ENCODE results near the gene COL3A1.

The COL3A1 gene

GRCh38 chr2:188974164-188974563 lies at the start of gene COL3A1:
COL3A1 (plus strand) TSS chr2:188974373; CDS start chr2:188974490, 117 bp downstream.
- DNase-seq (ENCODE audit: low read depth in 4 of 4, low spot score in 1 of 4), result no peak

DNA sequence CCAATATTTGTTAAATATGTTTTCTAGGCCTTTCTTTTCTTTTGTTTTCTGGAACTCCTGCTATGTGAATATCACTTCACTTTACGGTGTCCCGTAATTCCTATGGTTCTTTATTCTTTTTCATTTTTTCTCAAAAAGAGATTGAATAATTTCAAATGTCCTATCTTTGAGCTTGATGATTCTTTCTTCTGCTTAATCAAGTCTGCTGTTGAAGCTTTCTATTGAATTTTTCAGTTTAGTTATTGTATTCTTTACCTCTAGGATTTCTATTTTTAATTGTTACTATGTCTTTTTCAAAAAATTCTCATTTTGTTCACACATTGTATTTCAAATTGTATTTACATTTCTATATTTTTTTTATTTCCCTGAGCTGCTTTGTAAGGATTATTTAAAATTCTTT lies 45.5 kb upstream of the COL3A1 start:
- no peak for DNase-seq (ENCODE audit: low read depth in 4 of 4, low spot score in 1 of 4)

- no peak for DNase-seq (ENCODE audit: low read depth in 4 of 4, low spot score in 1 of 4)
Measured at GRCh38 chr2:188931361-188931760, 42.8 kb upstream of the COL3A1 start.

- no peak for DNase-seq (ENCODE audit: low read depth in 4 of 4, low spot score in 1 of 4)
Measured at GRCh38 chr2:188937228-188938220, 36.6 kb upstream of the COL3A1 start.

GRCh38 chr2:188940171-188940570 lies 34.0 kb upstream of the COL3A1 start:
- no peak for DNase-seq (ENCODE audit: low read depth in 4 of 4, low spot score in 1 of 4)

DNA sequence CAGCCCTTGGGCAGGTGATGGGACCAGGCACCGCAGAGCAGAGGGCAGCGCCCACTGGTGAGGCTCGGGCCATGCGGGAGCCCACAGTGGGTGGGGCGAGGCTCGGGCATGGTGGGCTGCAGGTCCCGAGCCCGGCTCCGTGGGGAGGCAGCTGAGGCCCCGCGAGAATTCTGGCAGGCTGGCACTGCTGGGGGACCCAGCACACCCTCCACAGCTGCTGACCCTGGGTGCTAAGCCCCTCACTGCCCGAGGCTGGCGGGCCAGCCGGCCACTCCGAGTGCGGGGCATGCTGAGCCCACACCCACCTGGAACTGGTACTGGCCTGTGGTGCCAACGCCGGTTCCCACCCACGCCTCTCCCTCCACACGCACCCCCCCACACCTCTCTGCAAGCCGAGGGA lies 29.7 kb upstream of the COL3A1 start:
- no peak for DNase-seq (ENCODE audit: low read depth in 4 of 4, low spot score in 1 of 4)

GRCh38 chr2:188949046-188949818 lies 24.9 kb upstream of the COL3A1 start:
- DNase-seq (ENCODE audit: low read depth in 4 of 4, low spot score in 1 of 4), result no peak

DNA sequence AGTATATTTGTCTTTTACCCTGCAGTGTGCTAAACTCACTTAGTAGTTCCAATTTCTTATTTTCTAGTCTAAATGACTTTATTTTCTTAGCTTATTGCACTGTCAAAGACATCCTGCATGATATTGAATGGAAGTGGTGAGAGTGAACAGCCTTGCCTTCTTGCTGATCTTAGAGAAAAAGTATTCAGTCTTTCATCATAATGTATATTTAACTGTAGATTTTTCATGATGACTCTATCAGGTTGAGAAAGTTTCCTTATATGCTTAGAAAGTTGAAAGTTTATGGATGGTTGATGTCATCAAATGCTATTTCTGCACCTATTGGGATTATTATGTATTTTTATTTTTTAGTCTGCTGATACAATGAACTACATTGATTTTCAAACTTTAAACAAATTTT lies 21.3 kb upstream of the COL3A1 start:
- DNase-seq (ENCODE audit: low read depth in 4 of 4, low spot score in 1 of 4), result no peak

DNA sequence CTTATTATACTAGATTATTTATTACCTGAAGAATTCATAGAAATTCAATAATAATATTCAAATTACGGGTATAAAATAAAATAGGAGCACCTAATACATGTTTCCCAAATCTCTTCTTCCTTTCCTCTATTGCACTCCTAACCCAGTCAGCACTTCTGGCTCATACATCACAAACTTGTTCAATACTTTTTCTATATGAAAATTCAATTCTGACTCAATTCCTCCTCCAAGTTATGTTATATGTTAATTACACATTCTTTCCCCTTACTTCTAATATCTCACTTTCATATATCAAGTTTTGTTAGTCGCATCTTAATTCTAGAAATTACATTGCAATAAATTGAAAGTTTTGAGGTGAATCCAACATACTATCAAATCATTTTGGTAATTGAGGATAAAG lies 17.9 kb upstream of the COL3A1 start:
- DNase-seq (ENCODE audit: low read depth in 4 of 4, low spot score in 1 of 4), result no peak

- DNase-seq (ENCODE audit: low read depth in 4 of 4, low spot score in 1 of 4), result no peak
Measured at GRCh38 chr2:188956961-188957360, 17.2 kb upstream of the COL3A1 start.

GRCh38 chr2:188957646-188958045 lies 16.5 kb upstream of the COL3A1 start:
- DNase-seq (ENCODE audit: low read depth in 4 of 4, low spot score in 1 of 4), result no peak

- DNase-seq (ENCODE audit: low read depth in 4 of 4, low spot score in 1 of 4), result no peak
Measured at GRCh38 chr2:188963741-188964140, 10.4 kb upstream of the COL3A1 start.

DNA sequence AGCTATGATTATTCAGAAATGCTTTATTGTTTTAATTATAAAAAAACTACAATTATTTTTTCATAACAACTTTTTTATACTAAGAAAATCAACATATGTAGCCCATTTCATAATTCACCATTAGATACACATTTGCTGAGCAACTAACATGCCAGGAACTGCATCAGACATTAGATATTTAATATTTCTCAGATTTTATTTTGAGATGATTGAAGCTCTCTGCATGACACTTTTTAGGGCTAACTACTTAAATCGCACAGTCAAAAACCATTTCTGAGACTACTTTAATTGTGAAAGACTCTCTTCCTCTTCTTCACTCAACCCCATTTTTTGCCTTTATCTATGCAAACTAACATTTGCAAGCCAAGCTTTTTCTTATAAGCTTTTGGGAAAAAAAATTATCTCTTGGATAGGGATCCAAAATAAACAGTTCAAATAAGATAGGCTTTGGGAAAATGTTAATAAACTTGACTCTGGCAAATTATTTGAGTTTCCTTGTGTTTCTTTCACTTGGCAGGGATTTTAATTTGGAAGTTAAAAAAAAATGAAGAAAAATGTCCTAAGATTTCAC lies 9.1 kb upstream of the COL3A1 start:
- DNase-seq (ENCODE audit: low read depth in 4 of 4, low spot score in 1 of 4), result no peak

- no peak for DNase-seq (ENCODE audit: low read depth in 4 of 4, low spot score in 1 of 4)
Measured at GRCh38 chr2:188965563-188965962, 8.6 kb upstream of the COL3A1 start.

GRCh38 chr2:188966079-188966571 lies 8.0 kb upstream of the COL3A1 start:
- no peak for DNase-seq (ENCODE audit: low read depth in 4 of 4, low spot score in 1 of 4)

GRCh38 chr2:188966728-188967440 lies 7.3 kb upstream of the COL3A1 start:
- no peak for DNase-seq (ENCODE audit: low read depth in 4 of 4, low spot score in 1 of 4)

DNA sequence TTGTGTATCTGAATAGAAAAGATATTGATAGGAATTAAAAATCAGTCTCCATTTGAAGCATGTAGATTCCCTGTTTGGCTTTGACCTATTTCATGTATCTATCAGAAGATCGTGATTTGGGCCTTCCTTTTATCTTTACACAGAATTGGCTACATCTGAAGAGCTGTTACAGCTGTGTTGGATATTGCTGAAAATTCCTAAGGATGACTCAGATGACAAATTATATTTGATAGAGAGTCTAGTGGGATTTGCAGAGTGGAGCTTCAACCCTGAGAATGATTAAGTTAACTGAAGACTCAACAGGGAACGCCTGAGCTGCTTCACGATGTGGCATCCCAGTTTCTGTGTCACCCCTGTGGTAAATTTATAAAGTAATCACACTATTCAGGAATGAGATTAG lies 4.9 kb upstream of the COL3A1 start:
- no peak for DNase-seq (ENCODE audit: low read depth in 4 of 4, low spot score in 1 of 4)

DNA sequence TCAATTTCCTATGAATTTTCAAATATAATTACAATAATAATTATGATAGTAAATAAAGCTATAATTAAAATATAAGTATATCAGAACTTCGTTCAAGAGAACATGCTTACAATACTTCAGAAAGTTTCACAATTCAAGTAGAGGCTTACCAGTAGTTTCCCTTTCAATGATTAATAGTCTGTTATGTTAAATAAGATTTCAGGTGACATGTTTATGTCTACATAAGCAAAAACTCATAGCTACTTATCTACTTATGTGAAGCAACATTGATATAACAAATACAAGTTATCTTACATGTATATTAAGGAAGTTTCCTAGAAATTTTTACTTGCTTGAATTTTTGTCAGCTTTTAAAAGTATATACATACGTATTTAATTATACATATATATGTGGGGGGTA lies 4.5 kb upstream of the COL3A1 start:
- DNase-seq (ENCODE audit: low read depth in 4 of 4, low spot score in 1 of 4), result no peak

- no peak for DNase-seq (ENCODE audit: low read depth in 4 of 4, low spot score in 1 of 4)
Measured at GRCh38 chr2:188970211-188970610, 4.0 kb upstream of the COL3A1 start.

GRCh38 chr2:188971432-188971861 lies 2.7 kb upstream of the COL3A1 start:
- DNase-seq (ENCODE audit: low read depth in 4 of 4, low spot score in 1 of 4), result no peak

- no peak for DNase-seq (ENCODE audit: low read depth in 4 of 4, low spot score in 1 of 4)
Measured at GRCh38 chr2:188973641-188974040, 532 bp upstream of the COL3A1 start.

Data from stimulated activated CD4-positive, alpha-beta T cell treated with anti-CD3 and anti-CD28 coated beads, Interleukin-1b, Interleukin-23, amount 100 ng/mL, for 24 hours (primary cell).